GM12878 (cell line): ENCODE measurements around the gene ACOT6. TPM values are rescaled to one million over a fixed set of nuclear protein-coding genes. Genes with fewer than 3 reads are reported as not detected.

Source experiments
- ATAC-seq: fragments of 200-7000 bp; cut with Tn5 transposase; 3 replicates; pipeline ENCODE4 v1.9.1; 2020; ENCODE audit warnings: mild to moderate bottlenecking, moderate library complexity
- BruUV-seq: library from RNA; stranded (reverse); fragments of 400-500 nt; replicated peaks from 2 replicates; lab custom pipeline; 2021; lab: Mats Ljungman, UMichigan
- CTCF ChIA-PET: fragments of 300-600 bp; sonication (Branson Sonifier 250); formaldehyde crosslinking; extraction: SDS; loops from one replicate; lab custom pipeline; 2021; ENCODE audit warnings: inconsistent platforms; lab: Yijun Ruan, JAX
- POLR2A ChIA-PET: fragments of 350-600 bp; formaldehyde crosslinking; extraction: SDS; loops from one replicate; lab custom pipeline; 2021; ENCODE audit warnings: inconsistent platforms; lab: Charles Lee
- RAD21 ChIA-PET: fragments of 300-600 bp; sonication (Branson Sonifier 250); formaldehyde crosslinking; loops from one replicate; lab custom pipeline; 2023; ENCODE audit warnings: antibody characterized with exemption; ENCODE audit not compliant: unreplicated experiment; lab: Charles Lee
- SMC1A ChIA-PET: fragments of 300-600 bp; sonication (Branson Sonifier 250); formaldehyde crosslinking; loops from one replicate; lab custom pipeline; 2023; ENCODE audit not compliant: unreplicated experiment, uncharacterized antibody; lab: Charles Lee
- DNase-seq: peaks from one replicate; pipeline ENCODE4 v3.0.0-alpha.2; 2011; ENCODE audit warnings: low read depth, low spot score
- FAIRE-seq: peaks from 3 replicates; lab custom pipeline; 2011; peaks lifted over from hg19 to GRCh38; lab: Jason Lieb, UNC
- H2AFZ ChIP-seq: 2 replicates; pipeline ENCODE4 v1.6.0; 2011; ENCODE audit warnings: low read depth, low read length, control low read depth; ENCODE audit not compliant: control insufficient read depth
- H3K27ac ChIP-seq: 2 replicates; pipeline ENCODE4 v1.5.1; 2011; ENCODE audit warnings: control low read depth; ENCODE audit not compliant: control insufficient read depth, insufficient read depth
- H3K27me3 ChIP-seq, 2 experiments: replicated peaks in 1 of 2; 2 replicates each; pipeline versions ENCODE4 v1.6.0 to v1.6.1; 2011; ENCODE audit warnings: low read length in 1 of 2; ENCODE audit not compliant: control insufficient read depth in 2 of 2, insufficient read depth in 2 of 2
- H3K36me3 ChIP-seq, 2 experiments: 2 replicates each; pipeline ENCODE4 v1.5.1; 2011; ENCODE audit warnings: low read length in 1 of 2; ENCODE audit not compliant: control insufficient read depth in 2 of 2, insufficient read depth in 2 of 2
- H3K4me1 ChIP-seq: 2 replicates; pipeline ENCODE4 v1.6.1; 2011; ENCODE audit warnings: mild to moderate bottlenecking, low read length, moderate library complexity, mixed read lengths; ENCODE audit not compliant: control insufficient read depth, insufficient read depth
- H3K4me2 ChIP-seq: 2 replicates; pipeline ENCODE4 v1.6.0; 2011; ENCODE audit warnings: control low read depth; ENCODE audit not compliant: control insufficient read depth, insufficient read depth
- H3K4me3 ChIP-seq: fragments of 200-600 bp; sonication (generic); 2 replicates; pipeline ENCODE4 v1.5.1; 2016
- H3K79me2 ChIP-seq: 2 replicates; pipeline ENCODE4 v1.6.0; 2011; ENCODE audit warnings: low read length; ENCODE audit not compliant: control insufficient read depth, insufficient read depth
- H3K9ac ChIP-seq: 2 replicates; pipeline ENCODE4 v1.8.0; 2011; ENCODE audit warnings: low read length, control low read depth, mixed read lengths; ENCODE audit not compliant: control insufficient read depth, insufficient read depth
- H3K9me3 ChIP-seq: replicated peaks from 3 replicates; pipeline ENCODE4 v1.5.1; 2011; ENCODE audit warnings: mild to moderate bottlenecking, low read length; ENCODE audit not compliant: control insufficient read depth, insufficient read depth
- H4K20me1 ChIP-seq: 2 replicates; pipeline ENCODE4 v1.6.0; 2011; ENCODE audit not compliant: control insufficient read depth, insufficient read depth
- CHD4 ChIP-seq: fragments of 200-600 bp; sonication (generic); IDR thresholded peaks from 2 replicates; pipeline ENCODE4 v1.6.1; 2016; ENCODE audit warnings: mild to moderate bottlenecking
- HSF1 ChIP-seq: fragments of 150-350 bp; IDR thresholded peaks from 2 replicates; pipeline ENCODE4 v1.6.1; 2014; ENCODE audit warnings: mild to moderate bottlenecking, low read depth, low read length
- IRF3 ChIP-seq: fragments of 450-650 bp; IDR thresholded peaks from 2 replicates; pipeline ENCODE4 v1.6.1; 2014; ENCODE audit warnings: mild to moderate bottlenecking
- IRF4 ChIP-seq: IDR thresholded peaks from 2 replicates; pipeline ENCODE4 v1.6.1; 2011; ENCODE audit warnings: low read depth, low read length
- MYB ChIP-seq: fragments of 150-350 bp; IDR thresholded peaks from 2 replicates; pipeline ENCODE4 v1.6.1; 2014; ENCODE audit warnings: mild to moderate bottlenecking, low read depth, low read length, borderline replicate concordance
- NBN ChIP-seq: fragments of 450-650 bp; IDR thresholded peaks from 2 replicates; pipeline ENCODE4 v1.6.1; 2016
- NFYA ChIP-seq: IDR thresholded peaks from 2 replicates; pipeline ENCODE4 v1.6.1; 2011; ENCODE audit warnings: low read depth, mild to moderate bottlenecking, low read length, improper control_type of control experiment, borderline replicate concordance
- NKRF ChIP-seq: fragments of 450-650 bp; conservative IDR thresholded peaks from 2 replicates; pipeline ENCODE4 v1.6.1; 2017; ENCODE audit warnings: mild to moderate bottlenecking, moderate library complexity
- RAD51 ChIP-seq: fragments of 450-650 bp; IDR thresholded peaks from 2 replicates; pipeline ENCODE4 v1.6.1; 2016; ENCODE audit warnings: moderate library complexity, mild to moderate bottlenecking, inconsistent platforms
- RB1 ChIP-seq: fragments of 450-650 bp; formaldehyde crosslinking; IDR thresholded peaks from 2 replicates; pipeline ENCODE4 v1.6.1; 2017; ENCODE audit warnings: mild to moderate bottlenecking, borderline replicate concordance
- RELB ChIP-seq: fragments of 450-650 bp; IDR thresholded peaks from 2 replicates; pipeline ENCODE4 v1.6.1; 2017; ENCODE audit warnings: low read depth, mild to moderate bottlenecking, moderate library complexity
- RUNX3 ChIP-seq: IDR thresholded peaks from 2 replicates; pipeline ENCODE4 v1.6.1; 2012; ENCODE audit warnings: low read length, inconsistent platforms
- SREBF2 ChIP-seq: IDR thresholded peaks from 2 replicates; pipeline ENCODE4 v1.6.1; 2012; ENCODE audit warnings: mild to moderate bottlenecking, low read length
- SRF ChIP-seq, 2 experiments: IDR thresholded peaks; 2 replicates each; pipeline ENCODE4 v1.6.1; 2011; ENCODE audit warnings: low read depth in 2 of 2, low read length in 2 of 2, mild to moderate bottlenecking in 1 of 2, moderate library complexity in 1 of 2
- TARDBP ChIP-seq: IDR thresholded peaks from 2 replicates; pipeline ENCODE4 v1.6.1; 2016; ENCODE audit warnings: borderline replicate concordance
- ZNF384 ChIP-seq: IDR thresholded peaks from 2 replicates; pipeline ENCODE4 v1.6.1; 2012; ENCODE audit warnings: low read depth, mild to moderate bottlenecking, low read length, improper control_type of control experiment, borderline replicate concordance
- WGBS: methylation state at CpG from one replicate; pipeline ENCODE4 v1.1.6; 2016; ENCODE audit warnings: low lambda C conversion rate; ENCODE audit not compliant: insufficient replicate concordance, insufficient coverage; ENCODE audit errors: missing lambda C conversion rate; 5-methylcytosine and 5-hydroxymethylcytosine counted together
- in situ Hi-C: fragments of 300-500 bp; cut with MboI; formaldehyde crosslinking; loops from 9 replicates; pipeline ENCODE4 v1.14.3; 2018; ENCODE audit warnings: mixed read lengths
- intact Hi-C: fragments of 100-400 bp; cut with micrococcal nuclease; formaldehyde crosslinking; loops from one replicate; pipeline ENCODE4 v1.14.2; 2022; ENCODE audit not compliant: unreplicated experiment
- polyA plus RNA-seq, 11 experiments: library from polyadenylated mRNA; depleted of rRNA in 4 of 11; unstranded in 6 of 11; stranded (reverse) in 5 of 11; fragments of >200 nt; fragmentation: Nextera tagmentation in 4 of 11; fragmentation: Illumina TruSeq in 1 of 11; extraction: Ambion mirVana in 4 of 11; extraction: Trizol in 1 of 11; gene quantifications; 1 replicate in 1 of 11; 2 replicates in 10 of 11; pipeline versions ENCODE4 v1.2.1 to v1.2.3, GENCODE V29; 2011 to 2016; ENCODE audit warnings: inconsistent platforms in 2 of 11, missing spikeins in 2 of 11, low read depth in 1 of 11
- total RNA-seq, 4 experiments: library from RNA; depleted of rRNA in 3 of 4; stranded (reverse); fragments of >200 nt in 3 of 4; fragmentation: Illumina TruSeq in 1 of 4; extraction: Trizol in 1 of 4; gene quantifications; 2 replicates each; pipeline versions ENCODE4 v1.2.1 to v1.2.3, GENCODE V29; 2013 to 2021
- TF ChIP-seq, protein P1 (sequence below): IDR thresholded peaks from 2 replicates; pipeline ENCODE4 v1.6.1; 2011; ENCODE audit warnings: low read depth, low read length, improper control_type of control experiment, borderline replicate concordance

The ACOT6 gene
- total and polyA plus RNA-seq, 10 of the 15 experiments (the other 5 are each of a cell fraction or from before 2014, with no cell fraction given) = not detected

DNA sequence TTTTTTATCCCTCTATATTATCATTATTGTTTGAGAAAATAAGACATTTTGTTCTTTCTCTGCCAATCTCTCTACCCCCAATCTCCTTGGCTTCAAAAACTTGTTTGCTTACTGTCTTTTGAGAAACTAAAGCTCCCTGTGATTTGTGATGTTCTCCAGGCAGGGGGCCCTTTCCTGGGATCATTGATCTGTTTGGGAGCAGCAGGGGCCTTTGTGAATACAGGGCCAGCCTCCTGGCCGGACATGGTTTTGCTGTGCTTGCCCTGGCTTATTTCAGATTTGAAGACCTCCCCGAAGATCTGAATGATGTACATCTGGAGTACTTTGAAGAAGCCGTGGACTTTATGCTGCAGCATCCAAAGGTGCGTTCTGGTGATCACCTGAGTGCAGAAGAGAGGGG, 4.5 kb downstream of the ACOT6 start:
- 54% methylated on average over 4 of the region's 4 CpGs for WGBS
- ChIA-PET SMC1A (no interaction called here), RAD21 (no interaction called here), POLR2A (interaction anchor here (1.4 kb wide), 1 partner anchor 10 kb away, joined by 11 read pairs; no protein-coding TSS in a partner anchor), CTCF (no interaction called here)
- no peaks in the 10 kb centered on the region for H3K36me3 ChIP-seq
- FAIRE-seq = no peak
- H3K4me2 ChIP-seq = no peak overlapping the region
- intact Hi-C loops = no loop called here
- H3K9me3 ChIP-seq = no peaks in the 10 kb centered on the region
- peaks cover 2 to 4% of the 10 kb centered on the region in 2 experiments; a peak in 2 of 4 replicates for H3K27me3 ChIP-seq
- H4K20me1 ChIP-seq = no peaks in the 10 kb centered on the region
- H3K4me1 ChIP-seq = no peaks in the 10 kb centered on the region; the same call in 1 of the 2 replicates
- no peak overlapping the region for H3K9ac ChIP-seq
- no peak for DNase-seq
- no peak overlapping the region for H3K27ac ChIP-seq
- H3K4me3 ChIP-seq = no peak overlapping the region
- in situ Hi-C loops = no loop called here
- H3K79me2 ChIP-seq = no peaks in the 10 kb centered on the region
- no peak for ATAC-seq
- BruUV-seq = no TSS peak
- H2AFZ ChIP-seq = no peak overlapping the region
- no peak for TF ChIP-seq RAD51
- TF ChIP-seq RELB = no peak
- TF ChIP-seq SRF (IDR thresholded peaks at IDR 0.05; ENCODE audit: low read depth in 2 of 2, low read length in 2 of 2) = no peak
- no peak for TF ChIP-seq MYB
- no peak for TF ChIP-seq SREBF2
- no peak for TF ChIP-seq TARDBP
- TF ChIP-seq IRF4 = no peak
- TF ChIP-seq NBN = no peak
- TF ChIP-seq IRF3 = no peak
- no peak for TF ChIP-seq RB1
- TF ChIP-seq CHD4 = no peak
- TF ChIP-seq, protein P1, sequence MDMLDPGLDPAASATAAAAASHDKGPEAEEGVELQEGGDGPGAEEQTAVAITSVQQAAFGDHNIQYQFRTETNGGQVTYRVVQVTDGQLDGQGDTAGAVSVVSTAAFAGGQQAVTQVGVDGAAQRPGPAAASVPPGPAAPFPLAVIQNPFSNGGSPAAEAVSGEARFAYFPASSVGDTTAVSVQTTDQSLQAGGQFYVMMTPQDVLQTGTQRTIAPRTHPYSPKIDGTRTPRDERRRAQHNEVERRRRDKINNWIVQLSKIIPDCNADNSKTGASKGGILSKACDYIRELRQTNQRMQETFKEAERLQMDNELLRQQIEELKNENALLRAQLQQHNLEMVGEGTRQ = no peak
- no peak for TF ChIP-seq NFYA
- no peak for TF ChIP-seq NKRF
- no peak for TF ChIP-seq HSF1
- no peak for TF ChIP-seq ZNF384
- no peak for TF ChIP-seq RUNX3
